Fibroblast of mammary gland (primary cell): ENCODE data around the gene CDH4.
"Not testable (repeated sequence)": the region's sequence is repeated elsewhere in the genome, so short reads cannot be mapped to it uniquely, and the experiment has no call there.

ENCODE experiments used
- DNase-seq: peaks from one replicate; pipeline ENCODE4 v3.0.0-alpha.2; 2010; ENCODE audit warnings: low read depth
- H3K4me3 ChIP-seq: 2 replicates; pipeline ENCODE4 v1.5.1; 2011; ENCODE audit warnings: low read depth, mild to moderate bottlenecking, low read length, moderate library complexity; ENCODE audit not compliant: control insufficient read depth
- TF ChIP-seq, protein P1 (sequence below): conservative IDR thresholded peaks from 2 replicates; pipeline ENCODE4 v1.5.1; 2011; ENCODE audit warnings: low read depth, low read length, inconsistent platforms; ENCODE audit not compliant: control insufficient read depth, insufficient read depth

CDH4 gene

GRCh38 chr20:61938839-61939690 is 687.0 kb downstream of the CDH4 start:
- no peak for DNase-seq
- no peak overlapping the region for H3K4me3 ChIP-seq
- TF ChIP-seq, protein P1, sequence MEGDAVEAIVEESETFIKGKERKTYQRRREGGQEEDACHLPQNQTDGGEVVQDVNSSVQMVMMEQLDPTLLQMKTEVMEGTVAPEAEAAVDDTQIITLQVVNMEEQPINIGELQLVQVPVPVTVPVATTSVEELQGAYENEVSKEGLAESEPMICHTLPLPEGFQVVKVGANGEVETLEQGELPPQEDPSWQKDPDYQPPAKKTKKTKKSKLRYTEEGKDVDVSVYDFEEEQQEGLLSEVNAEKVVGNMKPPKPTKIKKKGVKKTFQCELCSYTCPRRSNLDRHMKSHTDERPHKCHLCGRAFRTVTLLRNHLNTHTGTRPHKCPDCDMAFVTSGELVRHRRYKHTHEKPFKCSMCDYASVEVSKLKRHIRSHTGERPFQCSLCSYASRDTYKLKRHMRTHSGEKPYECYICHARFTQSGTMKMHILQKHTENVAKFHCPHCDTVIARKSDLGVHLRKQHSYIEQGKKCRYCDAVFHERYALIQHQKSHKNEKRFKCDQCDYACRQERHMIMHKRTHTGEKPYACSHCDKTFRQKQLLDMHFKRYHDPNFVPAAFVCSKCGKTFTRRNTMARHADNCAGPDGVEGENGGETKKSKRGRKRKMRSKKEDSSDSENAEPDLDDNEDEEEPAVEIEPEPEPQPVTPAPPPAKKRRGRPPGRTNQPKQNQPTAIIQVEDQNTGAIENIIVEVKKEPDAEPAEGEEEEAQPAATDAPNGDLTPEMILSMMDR: no peak

DNA sequence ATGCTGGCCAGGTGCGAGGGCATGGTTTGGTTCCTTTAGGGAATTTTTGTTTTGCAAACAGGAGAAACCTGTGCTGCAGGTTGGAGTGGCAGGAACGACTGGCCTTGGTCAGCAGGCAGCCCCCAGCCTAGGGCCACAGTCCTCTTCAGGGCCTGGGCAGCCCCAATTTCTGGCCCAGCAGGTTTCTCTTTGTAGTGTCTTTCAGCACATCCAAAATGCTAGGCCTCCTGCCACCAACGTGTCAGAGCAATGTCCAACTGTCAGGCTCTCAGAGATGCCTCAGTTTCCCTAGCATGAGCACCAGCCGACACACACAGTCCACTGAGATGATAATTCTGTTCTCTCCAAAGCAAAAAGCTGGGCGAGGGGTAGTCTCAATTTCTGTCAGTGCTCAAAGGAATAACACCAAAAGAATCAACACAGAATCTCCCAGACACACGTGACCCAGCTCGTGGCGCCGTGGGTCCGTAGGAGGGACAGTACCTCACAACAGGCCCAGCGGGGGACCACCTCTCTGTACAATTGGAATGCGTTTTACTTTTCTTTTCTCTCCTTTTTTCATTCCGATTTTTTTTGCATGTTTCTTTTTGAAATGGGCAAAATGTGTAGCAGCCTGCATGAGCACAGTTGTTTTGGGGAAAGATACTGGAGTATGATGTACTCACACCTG is 687.8 kb downstream of the CDH4 start:
- H3K4me3 ChIP-seq: no peak overlapping the region
- no peak for DNase-seq
- TF ChIP-seq, protein P1: no peak

DNA sequence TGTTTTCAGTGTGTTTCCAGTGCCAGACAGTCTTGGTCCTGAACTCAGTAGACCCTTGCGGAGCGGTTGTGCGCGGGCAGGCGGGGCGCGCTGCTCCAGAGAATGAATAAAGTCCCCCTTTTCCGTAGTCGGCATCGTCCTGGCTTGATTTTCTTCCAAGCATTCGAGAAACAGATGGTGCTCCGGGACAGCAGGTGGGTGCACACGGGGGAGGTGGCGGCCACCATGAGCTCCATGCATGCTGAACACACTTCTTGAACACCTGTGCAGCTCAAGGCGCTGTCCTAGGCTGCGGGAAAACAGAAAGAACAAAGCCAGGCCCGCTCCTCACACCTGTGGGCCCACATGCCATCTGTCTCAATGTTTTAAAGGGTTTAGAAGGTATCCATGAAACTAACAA is 688.4 kb downstream of the CDH4 start:
- DNase-seq: no peak
- no peak overlapping the region for H3K4me3 ChIP-seq
- TF ChIP-seq, protein P1: no peak

- no peak for DNase-seq
- TF ChIP-seq, protein P1: no peak
- no peak overlapping the region for H3K4me3 ChIP-seq
These were observed 689.1 kb downstream of the CDH4 start for GRCh38 chr20:61940976-61941720.

DNA sequence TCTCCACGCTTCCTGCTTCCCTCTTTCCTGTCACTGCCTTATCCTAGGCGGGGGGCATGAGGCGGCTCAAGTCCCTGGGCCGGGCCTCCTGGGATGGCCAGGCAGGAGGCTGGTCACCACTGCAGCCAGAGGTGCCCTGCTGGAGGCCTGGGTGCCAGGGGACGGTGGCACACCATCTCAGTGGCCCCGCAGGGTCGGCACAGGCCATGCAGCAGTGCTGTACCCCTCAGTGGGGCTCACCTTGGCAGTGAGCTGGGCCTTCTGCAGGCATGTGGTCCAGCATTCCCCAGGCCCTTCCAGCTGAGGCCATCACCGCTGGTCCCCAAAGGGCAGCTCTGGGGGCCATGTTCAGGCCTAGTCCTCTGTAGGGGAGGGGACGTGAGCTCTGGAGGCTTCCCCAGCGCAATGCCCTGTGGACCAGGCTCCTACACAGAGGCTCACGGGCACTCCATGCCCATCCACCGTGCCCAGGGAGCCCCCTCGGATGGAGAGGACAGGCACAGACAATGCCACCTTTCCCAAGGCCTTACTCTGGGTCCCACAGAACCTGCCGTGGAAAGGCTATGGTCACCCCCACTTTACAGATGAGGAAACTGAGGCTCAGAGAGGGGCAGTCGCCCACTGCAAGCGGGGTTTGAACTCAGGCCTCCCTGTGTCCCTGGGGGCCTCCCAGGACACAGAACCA is 689.8 kb downstream of the CDH4 start:
- no peak for DNase-seq
- TF ChIP-seq, protein P1: no peak
- no peak overlapping the region for H3K4me3 ChIP-seq

- DNase-seq: no peak
- TF ChIP-seq, protein P1: no peak
These were observed 690.5 kb downstream of the CDH4 start for GRCh38 chr20:61942526-61942925.

DNA sequence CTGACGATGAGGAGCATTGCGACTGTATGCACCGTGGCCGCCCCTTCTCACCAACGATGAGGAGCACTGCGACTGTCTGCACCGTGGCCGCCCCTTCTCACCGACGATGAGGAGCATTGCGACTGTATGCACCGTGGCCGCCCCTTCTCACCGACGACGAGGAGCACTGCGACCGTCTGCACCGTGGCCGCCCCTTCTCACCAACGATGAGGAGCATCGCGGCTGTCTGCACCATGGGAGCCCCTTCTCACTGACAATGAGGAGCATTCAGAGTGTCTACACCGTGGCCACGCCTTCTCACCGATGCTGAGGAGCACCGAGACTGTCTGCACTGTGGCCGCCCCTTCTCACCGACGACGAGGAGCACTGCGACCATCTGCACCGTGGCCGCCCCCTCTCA is 692.9 kb downstream of the CDH4 start:
- DNase-seq, H3K4me3 ChIP-seq: not testable (repeated sequence)

More at GRCh38 chr20:61942526-61942925, 690.5 kb downstream of the CDH4 start:
- H3K4me3 ChIP-seq: no peak overlapping the region

DNA sequence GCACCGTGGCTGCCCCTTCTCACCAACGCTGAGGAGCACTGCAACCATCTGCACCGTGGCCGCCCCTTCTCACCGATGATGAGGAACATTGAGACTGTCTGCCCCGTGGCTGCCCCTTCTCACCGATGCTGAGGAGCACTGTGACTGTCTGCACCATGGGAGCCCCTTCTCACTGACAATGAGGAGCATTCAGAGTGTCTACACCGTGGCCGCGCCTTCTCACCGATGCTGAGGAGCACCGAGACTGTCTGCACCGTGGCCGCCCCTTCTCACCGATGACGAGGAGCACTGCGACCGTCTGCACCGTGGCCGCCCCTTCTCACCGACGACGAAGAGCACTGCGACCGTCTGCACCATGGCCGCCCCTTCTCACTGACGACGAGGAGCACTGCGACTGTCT is 693.4 kb downstream of the CDH4 start:
- not testable (repeated sequence) for DNase-seq, H3K4me3 ChIP-seq

DNA sequence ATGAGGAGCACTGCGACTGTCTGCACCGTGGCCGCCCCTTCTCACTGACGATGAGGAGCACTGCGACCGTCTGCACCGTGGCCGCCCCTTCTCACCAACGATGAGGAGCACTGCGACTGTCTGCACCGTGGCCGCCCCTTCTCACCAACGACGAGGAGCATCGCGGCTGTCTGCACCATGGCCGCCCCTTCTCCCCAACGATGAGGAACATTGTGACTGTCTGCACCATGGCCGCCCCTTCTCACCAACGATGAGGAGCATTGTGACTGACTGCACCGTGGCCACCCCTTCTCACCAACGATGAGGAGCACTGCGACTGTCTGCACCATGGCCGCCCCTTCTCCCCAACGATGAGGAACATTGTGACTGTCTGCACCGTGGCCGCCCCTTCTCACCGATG is 696.0 kb downstream of the CDH4 start:
- not testable (repeated sequence) for H3K4me3 ChIP-seq, DNase-seq
